HCT116 (cell line): ENCODE results near the gene TCF7. TPM values are rescaled to one million over a fixed set of nuclear protein-coding genes. Genes with fewer than 3 reads are reported as not detected.

Source experiments
- ATAC-seq: fragments of 200-7000 bp; cut with Tn5 transposase; 2 replicates; pipeline ENCODE4 v1.9.1; 2020; ENCODE audit warnings: mild to moderate bottlenecking, moderate library complexity
- BruUV-seq: library from RNA; stranded (reverse); fragments of 400-500 nt; replicated peaks from 2 replicates; lab custom pipeline; 2021; lab: Mats Ljungman, UMichigan
- CTCF ChIA-PET: fragments of 300-600 bp; sonication (Branson Sonifier 250); formaldehyde crosslinking; loops from one replicate; lab custom pipeline; 2021; ENCODE audit warnings: antibody characterized with exemption; lab: Charles Lee
- POLR2A ChIA-PET: fragments of 300-600, 350-600 bp; sonication (Branson Sonifier 250); formaldehyde crosslinking; loops from one replicate; lab custom pipeline; 2021; ENCODE audit warnings: antibody characterized with exemption; lab: Charles Lee
- RAD21 ChIA-PET, 2 experiments: fragments of 300-600 bp; sonication (Branson Sonifier 250); formaldehyde crosslinking; loops; one replicate each; lab custom pipeline; 2023; ENCODE audit warnings: low total read pairs in 2 of 2; ENCODE audit not compliant: uncharacterized antibody in 2 of 2, unreplicated experiment in 2 of 2, low non-redundant PET in 1 of 2; lab: Charles Lee
- DNase-seq: peaks from one replicate; pipeline ENCODE4 v3.0.0-alpha.2; 2010; ENCODE audit warnings: low read depth, low spot score
- H2AFZ ChIP-seq: fragments of 200-600 bp; shearing (Covaris generic), sonication (generic); 2 replicates; pipeline ENCODE4 v1.6.1; 2017; ENCODE audit warnings: low read depth, mixed run types, mixed read lengths, antibody characterized with exemption, low read length; ENCODE audit not compliant: poor library complexity, severe bottlenecking
- H3K27ac ChIP-seq: 2 replicates; pipeline ENCODE4 v1.5.1; 2012; ENCODE audit warnings: low read depth, low read length
- H3K27me3 ChIP-seq: fragments of 200-600 bp; sonication (generic); 2 replicates; pipeline ENCODE4 v1.6.1; 2016; ENCODE audit warnings: mixed run types, low read length, mixed read lengths; ENCODE audit not compliant: insufficient read depth
- H3K36me3 ChIP-seq, 2 experiments: fragments of 200-500 bp in 1 of 2; fragments of 200-600 bp in 1 of 2; sonication (Bioruptor generic) in 1 of 2; sonication (generic) in 1 of 2; 2 replicates each; pipeline versions ENCODE4 v1.5.1 to v1.6.1; 2014 to 2016; ENCODE audit warnings: low read length in 2 of 2, inconsistent platforms in 1 of 2, mixed read lengths in 1 of 2, mixed run types in 1 of 2; ENCODE audit not compliant: insufficient read depth in 2 of 2, control insufficient read depth in 1 of 2
- H3K4me1 ChIP-seq, 2 experiments: fragments of 200-600 bp in 1 of 2; sonication (generic) in 1 of 2; 2 replicates each; pipeline versions ENCODE4 v1.5.1 to v1.6.1; 2012 to 2017; ENCODE audit warnings: low read length in 2 of 2, inconsistent platforms in 1 of 2, mild to moderate bottlenecking in 1 of 2, mixed read lengths in 1 of 2, mixed run types in 1 of 2, moderate library complexity in 1 of 2; ENCODE audit not compliant: insufficient read depth in 2 of 2, control insufficient read depth in 1 of 2
- H3K4me2 ChIP-seq: fragments of 200-600 bp; sonication (generic); 2 replicates; pipeline ENCODE4 v1.6.1; 2017; ENCODE audit warnings: mixed run types, low read length, mixed read lengths
- H3K4me3 ChIP-seq, 2 experiments: fragments of 200-600 bp in 1 of 2; sonication (generic) in 1 of 2; replicated peaks in 1 of 2; 2 replicates each; pipeline ENCODE4 v1.5.1; 2011 to 2016; ENCODE audit warnings: low read length in 2 of 2, control low read depth in 1 of 2, low read depth in 1 of 2, mild to moderate bottlenecking in 1 of 2, mixed read lengths in 1 of 2, mixed run types in 1 of 2
- H3K79me2 ChIP-seq: fragments of 200-600 bp; sonication (generic); 2 replicates; pipeline ENCODE4 v1.6.1; 2017; ENCODE audit warnings: mild to moderate bottlenecking, mixed run types, low read length, moderate library complexity, mixed read lengths; ENCODE audit not compliant: insufficient read depth
- H3K9ac ChIP-seq: fragments of 200-600 bp; sonication (generic); 2 replicates; pipeline ENCODE4 v1.6.1; 2016; ENCODE audit warnings: low read length, mixed read lengths
- H3K9me2 ChIP-seq: fragments of 200-600 bp; sonication (generic), shearing (Covaris generic); 2 replicates; pipeline ENCODE4 v1.6.1; 2017; ENCODE audit warnings: mixed run types, mild to moderate bottlenecking, moderate library complexity; ENCODE audit not compliant: insufficient read depth
- H3K9me3 ChIP-seq, 2 experiments: fragments of 200-500 bp in 1 of 2; fragments of 200-600 bp in 1 of 2; sonication (Bioruptor generic) in 1 of 2; sonication (generic) in 1 of 2; 2 replicates each; pipeline ENCODE4 v1.6.1; 2014 to 2017; ENCODE audit warnings: low read length in 2 of 2, mixed read lengths in 2 of 2, inconsistent platforms in 1 of 2, low read depth in 1 of 2, mild to moderate bottlenecking in 1 of 2, mixed run types in 1 of 2, moderate library complexity in 1 of 2; ENCODE audit not compliant: control insufficient read depth in 1 of 2, insufficient read depth in 1 of 2
- H4K20me1 ChIP-seq: fragments of 200-600 bp; sonication (generic), shearing (Covaris generic); 2 replicates; pipeline ENCODE4 v1.6.1; 2017; ENCODE audit warnings: mixed run types, mild to moderate bottlenecking, moderate library complexity; ENCODE audit not compliant: insufficient read depth
- ATF3 ChIP-seq: IDR thresholded peaks from 2 replicates; pipeline ENCODE4 v1.6.1; 2012
- CBX3 ChIP-seq: IDR thresholded peaks from 2 replicates; pipeline ENCODE4 v1.6.1; 2012; ENCODE audit warnings: low read depth
- EGR1 ChIP-seq: IDR thresholded peaks from 2 replicates; pipeline ENCODE4 v1.6.1; 2012; ENCODE audit warnings: low read depth
- EZH2 ChIP-seq: fragments of 200-600 bp; sonication (generic); IDR thresholded peaks from 2 replicates; pipeline ENCODE4 v1.6.1; 2017; ENCODE audit warnings: antibody characterized with exemption, mixed run types
- FOSL1 ChIP-seq: IDR thresholded peaks from 2 replicates; pipeline ENCODE4 v1.6.1; 2012; ENCODE audit warnings: low read depth
- JUND ChIP-seq: IDR thresholded peaks from 2 replicates; pipeline ENCODE4 v1.6.1; 2012
- MAX ChIP-seq: IDR thresholded peaks from 2 replicates; pipeline ENCODE4 v1.6.1; 2012
- RAD21 ChIP-seq: IDR thresholded peaks from 2 replicates; pipeline ENCODE4 v1.6.1; 2012; ENCODE audit warnings: low read depth, mild to moderate bottlenecking
- REST ChIP-seq: IDR thresholded peaks from 2 replicates; pipeline ENCODE4 v1.6.1; 2012; ENCODE audit warnings: low read depth
- SP1 ChIP-seq: IDR thresholded peaks from 2 replicates; pipeline ENCODE4 v1.6.1; 2012; ENCODE audit warnings: low read depth
- SRF ChIP-seq: IDR thresholded peaks from 2 replicates; pipeline ENCODE4 v1.6.1; 2012; ENCODE audit warnings: low read depth
- TCF7L2 ChIP-seq: IDR thresholded peaks from 2 replicates; pipeline ENCODE4 v1.7.0; 2011; ENCODE audit warnings: borderline replicate concordance, inconsistent platforms; ENCODE audit not compliant: insufficient read depth, insufficient read length; ENCODE audit errors: extremely low read depth
- YY1 ChIP-seq: IDR thresholded peaks from 2 replicates; pipeline ENCODE4 v1.6.1; 2011; ENCODE audit warnings: low read length, low read depth, moderate library complexity, mild to moderate bottlenecking; ENCODE audit not compliant: insufficient replicate concordance; ENCODE audit errors: extremely low read depth
- ZFX ChIP-seq: fragments of 450-650 bp; IDR thresholded peaks from 2 replicates; pipeline ENCODE4 v1.6.1; 2017
- intact Hi-C: fragments of 100-400 bp; cut with micrococcal nuclease; formaldehyde crosslinking; loops from 2 replicates; pipeline ENCODE4 v1.10.0; 2022
- total RNA-seq: library from RNA; stranded (reverse); gene quantifications from one replicate; pipeline ENCODE4 v1.2.1, GENCODE V29; 2021; ENCODE audit not compliant: unreplicated experiment

TCF7 gene
- total RNA-seq, 1 experiment from 2014 or later: 17.8 TPM

- CTCF ChIA-PET: interaction anchor here (0.9 to 6.8 kb wide), 5 partner anchors 9 to 449 kb away, joined by 3 to 91 read pairs (median 6); no protein-coding TSS in a partner anchor
- no peaks in the 10 kb centered on the region for H3K9me2 ChIP-seq
- no peak overlapping the region for H3K27ac ChIP-seq
- H3K9me3 ChIP-seq: no peaks in the 10 kb centered on the region
- TF ChIP-seq ATF3 (no peak), MAX (no peak)
- RAD21 ChIA-PET: no interaction called here
- H4K20me1 ChIP-seq: no peaks in the 10 kb centered on the region
- H3K36me3 ChIP-seq: peaks cover 10 to 14% of the 10 kb centered on the region in 2 experiments; a peak in 3 of 4 replicates
- H3K4me2 ChIP-seq: no peak overlapping the region
- no peaks in the 10 kb centered on the region for H3K27me3 ChIP-seq
- no peak overlapping the region for H3K9ac ChIP-seq
- no peak overlapping the region for H3K4me3 ChIP-seq
- intact Hi-C loops: no loop called here
- ATAC-seq (no peak), DNase-seq (no peak)
- H3K79me2 ChIP-seq: peaks cover 10% of the 10 kb centered on the region; the same call in 1 of the 2 replicates
- peaks cover 0 to 19% of the 10 kb centered on the region in 2 experiments; a peak in 1 of 4 replicates for H3K4me1 ChIP-seq
- no TSS peak for BruUV-seq
- POLR2A ChIA-PET: interaction anchor here (0.6 kb wide), 1 partner anchor 24 kb away, joined by 4 read pairs; the partner anchor contains the start of gene TCF7
- no peak overlapping the region for H2AFZ ChIP-seq
Measured at GRCh38 chr5:134138416-134139376, 24.2 kb downstream of the TCF7 start.

GRCh38 chr5:134139377-134139851, 24.9 kb downstream of the TCF7 start:
- Histone ChIP-seq H3K9ac (no peak overlapping the region), H3K4me2 (no peak overlapping the region), H3K4me3 (no peak overlapping the region), H3K27me3 (no peaks in the 10 kb centered on the region), H3K79me2 (peaks cover 17% of the 10 kb centered on the region; the same call in 1 of the 2 replicates), H4K20me1 (no peaks in the 10 kb centered on the region), H3K9me3 (no peaks in the 10 kb centered on the region), H3K4me1 (peaks cover 0 to 19% of the 10 kb centered on the region in 2 experiments; a peak in 1 of 4 replicates), H3K36me3 (peaks cover 16 to 19% of the 10 kb centered on the region in 2 experiments; a peak in 3 of 4 replicates), H3K9me2 (no peaks in the 10 kb centered on the region), H2AFZ (no peak overlapping the region), H3K27ac (no peak overlapping the region)
- CTCF ChIA-PET: interaction anchor here (0.9 to 6.8 kb wide), 6 partner anchors 8 to 448 kb away, joined by 3 to 91 read pairs (median 6); no protein-coding TSS in a partner anchor
- no peak for DNase-seq
- no peak for ATAC-seq
- no TSS peak for BruUV-seq
- intact Hi-C loops: no loop called here
- RAD21 ChIA-PET: no interaction called here
- POLR2A ChIA-PET: no interaction called here
- TF ChIP-seq YY1 (no peak), SRF (no peak), CBX3 (no peak), TCF7L2 (no peak), FOSL1 (no peak), EZH2 (no peak), REST (no peak), RAD21 (no peak), JUND (no peak), SP1 (no peak), EGR1 (no peak), ZFX (no peak)
